BE2C (cell line): ENCODE measurements around the gene B4GALNT1.

Source experiments
- DNase-seq: peaks from one replicate; pipeline ENCODE4 v3.0.0-alpha.2; 2020
- H3K27me3 ChIP-seq: fragments of 250-450 bp; sonication (Bioruptor Pico); 2 replicates; pipeline ENCODE4 v1.5.1; 2020; ENCODE audit warnings: mild to moderate bottlenecking
- H3K36me3 ChIP-seq: fragments of 250-450 bp; sonication (Bioruptor Pico); 2 replicates; pipeline ENCODE4 v1.5.1; 2020; ENCODE audit warnings: mild to moderate bottlenecking
- H3K4me1 ChIP-seq: fragments of 250-450 bp; sonication (Bioruptor Pico); 2 replicates; pipeline ENCODE4 v1.5.1; 2020
- H3K4me3 ChIP-seq: 2 replicates; pipeline ENCODE4 v1.5.1; 2011; ENCODE audit warnings: low read depth, low read length
- H3K9me3 ChIP-seq: fragments of 250-450 bp; sonication (Bioruptor Pico); 2 replicates; pipeline ENCODE4 v1.5.1; 2020
- CTCF ChIP-seq: IDR thresholded peaks from 2 replicates; pipeline ENCODE4 v1.5.1; 2012; ENCODE audit warnings: mild to moderate bottlenecking, low read depth, low read length

The B4GALNT1 gene

GRCh38 chr12:57584050-57584449 is 49.0 kb downstream of the B4GALNT1 start:
- no peak for DNase-seq
- TF ChIP-seq CTCF, result no peak
- Histone ChIP-seq H3K36me3 (peaks cover 3% of the 10 kb centered on the region; the same call in 1 of the 2 replicates), H3K27me3 (no peaks in the 10 kb centered on the region), H3K4me1 (no peaks in the 10 kb centered on the region), H3K4me3 (no peak overlapping the region), H3K9me3 (no peaks in the 10 kb centered on the region)

GRCh38 chr12:57583008-57583831 is 49.8 kb downstream of the B4GALNT1 start:
- peak; percentile 99 for TF ChIP-seq CTCF
- Histone ChIP-seq H3K27me3 (no peaks in the 10 kb centered on the region), H3K36me3 (peaks cover 6% of the 10 kb centered on the region), H3K4me3 (no peak overlapping the region), H3K9me3 (no peaks in the 10 kb centered on the region), H3K4me1 (no peaks in the 10 kb centered on the region)
- DNase-seq, result peak; percentile 82

GRCh38 chr12:57582440-57582839 is 50.6 kb downstream of the B4GALNT1 start:
- H3K36me3 ChIP-seq, result peaks cover 13% of the 10 kb centered on the region
- H3K9me3 ChIP-seq, result no peaks in the 10 kb centered on the region
- TF ChIP-seq CTCF, result no peak
- H3K4me3 ChIP-seq, result no peak overlapping the region
- H3K27me3 ChIP-seq, result no peaks in the 10 kb centered on the region
- DNase-seq, result no peak
- no peaks in the 10 kb centered on the region for H3K4me1 ChIP-seq

- TF ChIP-seq CTCF, result no peak
- no peaks in the 10 kb centered on the region for H3K4me1 ChIP-seq
- H3K36me3 ChIP-seq, result peaks cover 13% of the 10 kb centered on the region
- no peaks in the 10 kb centered on the region for H3K9me3 ChIP-seq
- no peaks in the 10 kb centered on the region for H3K27me3 ChIP-seq
- no peak overlapping the region for H3K4me3 ChIP-seq
- DNase-seq, result no peak
Observed at GRCh38 chr12:57581802-57582201, 51.2 kb downstream of the B4GALNT1 start.

GRCh38 chr12:57580466-57580795 is 52.6 kb downstream of the B4GALNT1 start:
- H3K4me3 ChIP-seq, result no peak overlapping the region
- peaks cover 13% of the 10 kb centered on the region for H3K36me3 ChIP-seq
- TF ChIP-seq CTCF, result no peak
- no peaks in the 10 kb centered on the region for H3K27me3 ChIP-seq
- peak; percentile 34 for DNase-seq
- no peaks in the 10 kb centered on the region for H3K9me3 ChIP-seq
- no peaks in the 10 kb centered on the region for H3K4me1 ChIP-seq

- H3K27me3 ChIP-seq, result no peaks in the 10 kb centered on the region
- no peak for DNase-seq
- no peak overlapping the region for H3K4me3 ChIP-seq
- peaks cover 13% of the 10 kb centered on the region for H3K36me3 ChIP-seq
- TF ChIP-seq CTCF, result no peak
- no peaks in the 10 kb centered on the region for H3K9me3 ChIP-seq
- no peaks in the 10 kb centered on the region for H3K4me1 ChIP-seq
Observed at GRCh38 chr12:57579677-57580465, 53.1 kb downstream of the B4GALNT1 start.
